Gastrocnemius medialis (tissue), 4 donors: ENCODE results near the gene SDHA. TPM values are rescaled to one million over a fixed set of nuclear protein-coding genes. Genes with fewer than 3 reads are reported as not detected.

ENCODE experiments used
- ATAC-seq, 2 donors: fragments of 150-250 bp; one replicate each; pipeline ENCODE4 v1.9.1; 2016
- DNase-seq, 2 donors: peaks; one replicate each; pipeline ENCODE4 v3.0.0-alpha.2; 2019
- H3K27ac ChIP-seq, 4 donors: fragments of 200-600 bp; sonication (generic); 1 replicate in 1 of 4; 2 replicates in 3 of 4; pipeline ENCODE4 v1.5.1; 2016 to 2018; ENCODE audit warnings: mild to moderate bottlenecking in 2 of 4, moderate library complexity in 1 of 4
- H3K27me3 ChIP-seq, 3 donors: fragments of 200-600 bp; sonication (generic) in 2 of 3; 1 replicate in 1 of 3; 2 replicates in 2 of 3; pipeline versions ENCODE4 v1.5.1 to v1.6.0; 2016 to 2019; ENCODE audit warnings: mild to moderate bottlenecking in 1 of 3, moderate library complexity in 1 of 3
- H3K36me3 ChIP-seq, 2 donors: fragments of 200-600 bp; sonication (generic) in 1 of 2; one replicate each; pipeline ENCODE4 v1.5.1; 2017 to 2018
- H3K4me1 ChIP-seq, 2 donors: fragments of 200-600 bp; sonication (generic) in 1 of 2; one replicate each; pipeline ENCODE4 v1.5.1; 2016 to 2017; ENCODE audit warnings: mild to moderate bottlenecking in 2 of 2
- H3K4me3 ChIP-seq, 4 donors: fragments of 200-600 bp; sonication (generic) in 3 of 4; 1 replicate in 1 of 4; 2 replicates in 3 of 4; pipeline ENCODE4 v1.5.1; 2016 to 2019; ENCODE audit warnings: mild to moderate bottlenecking in 2 of 4
- H3K9me3 ChIP-seq, 3 donors: fragments of 200-600 bp; sonication (generic) in 2 of 3; 1 replicate in 1 of 3; 2 replicates in 2 of 3; pipeline ENCODE4 v1.5.1; 2016 to 2019
- CTCF ChIP-seq, 5 experiments: fragments of 450-650 bp in 3 of 5; fragments of 200-600 bp in 2 of 5; sonication (generic) in 2 of 5; IDR thresholded peaks in 4 of 5; conservative IDR thresholded peaks in 1 of 5; 1 replicate in 4 of 5; 2 replicates in 1 of 5; pipeline ENCODE4 v1.5.1; 2016 to 2019; ENCODE audit warnings: antibody characterized with exemption in 5 of 5, mild to moderate bottlenecking in 3 of 5, moderate library complexity in 3 of 5
- POLR2A ChIP-seq, 2 donors: fragments of 450-650 bp; IDR thresholded peaks; one replicate each; pipeline ENCODE4 v1.6.1; 2017; ENCODE audit warnings: antibody characterized with exemption in 2 of 2, mild to moderate bottlenecking in 2 of 2, moderate library complexity in 2 of 2
- in situ Hi-C, 4 donors: fragments of 200-750 bp; cut with MboI; loops; one replicate each; pipeline versions ENCODE4 v1.15.0 to v1.8.0; 2017; ENCODE audit warnings: low sequenced_read_pairs in 4 of 4
- intact Hi-C: fragments of 100-400 bp; cut with DNase I; formaldehyde crosslinking; loops from one replicate; pipeline ENCODE4 v1.15.1; 2023; ENCODE audit warnings: low total_unique reads
- total RNA-seq, 4 donors: library from RNA; depleted of rRNA; stranded (reverse); fragments of >200 nt; gene quantifications; one replicate each; pipeline versions ENCODE4 v1.1.0 to v1.2.3, GENCODE V29; 2016

SDHA gene
- total RNA-seq, 4 donors from 2014 or later = 146 to 277 (median 207) TPM

- H3K36me3 ChIP-seq = peaks cover 0 to 15% of the 10 kb centered on the region in 2 donors
- ATAC-seq = no peak
- TF ChIP-seq POLR2A (IDR thresholded peaks at IDR 0.05) (no peak), CTCF (IDR thresholded peaks at IDR 0.05 in 4 of 5, conservative IDR thresholded peaks at IDR 0.05 in 1 of 5) (no peak)
- intact Hi-C loops (no loop called here), in situ Hi-C loops (no loop called here)
- no peak overlapping the region for H3K4me3 ChIP-seq
- H3K4me1 ChIP-seq = peaks cover 25 to 45% of the 10 kb centered on the region in 2 donors
- no peak for DNase-seq
- H3K9me3 ChIP-seq = no peaks in the 10 kb centered on the region
- no peak overlapping the region for H3K27ac ChIP-seq
- H3K27me3 ChIP-seq = no peaks in the 10 kb centered on the region
Observed at GRCh38 chr5:199197-199949, 18.7 kb upstream of the SDHA start.

GRCh38 chr5:199950-200645 is 18.0 kb upstream of the SDHA start:
- H3K27ac ChIP-seq = no peak overlapping the region
- H3K4me3 ChIP-seq = no peak overlapping the region
- no peak for TF ChIP-seq POLR2A (IDR thresholded peaks at IDR 0.05)
- TF ChIP-seq CTCF (IDR thresholded peaks at IDR 0.05 in 4 of 5, conservative IDR thresholded peaks at IDR 0.05 in 1 of 5) = no peak
- in situ Hi-C loops = no loop called here
- no peaks in the 10 kb centered on the region for H3K9me3 ChIP-seq
- no peak for DNase-seq
- H3K36me3 ChIP-seq = peaks cover 0 to 22% of the 10 kb centered on the region in 2 donors
- H3K4me1 ChIP-seq = peaks cover 18 to 38% of the 10 kb centered on the region in 2 donors
- no peaks in the 10 kb centered on the region for H3K27me3 ChIP-seq
- intact Hi-C loops = no loop called here
- no peak for ATAC-seq

GRCh38 chr5:200985-201384 is 17.1 kb upstream of the SDHA start:
- in situ Hi-C loops (no loop called here), intact Hi-C loops (no loop called here)
- Histone ChIP-seq H3K36me3 (peaks cover 0 to 28% of the 10 kb centered on the region in 2 donors), H3K27ac (no peak overlapping the region), H3K4me3 (no peak overlapping the region), H3K27me3 (no peaks in the 10 kb centered on the region), H3K9me3 (no peaks in the 10 kb centered on the region), H3K4me1 (peaks cover 12 to 38% of the 10 kb centered on the region in 2 donors)
- DNase-seq = no peak
- TF ChIP-seq CTCF (IDR thresholded peaks at IDR 0.05 in 4 of 5, conservative IDR thresholded peaks at IDR 0.05 in 1 of 5) (no peak), POLR2A (IDR thresholded peaks at IDR 0.05) (no peak)
- no peak for ATAC-seq

- Histone ChIP-seq H3K27me3 (no peaks in the 10 kb centered on the region), H3K9me3 (no peaks in the 10 kb centered on the region), H3K36me3 (peaks cover 0 to 28% of the 10 kb centered on the region in 2 donors), H3K27ac (no peak overlapping the region), H3K4me1 (peaks cover 16 to 40% of the 10 kb centered on the region in 2 donors), H3K4me3 (no peak overlapping the region)
- in situ Hi-C loops = no loop called here
- DNase-seq (no peak), ATAC-seq (no peak)
- intact Hi-C loops = no loop called here
- TF ChIP-seq CTCF (IDR thresholded peaks at IDR 0.05 in 4 of 5, conservative IDR thresholded peaks at IDR 0.05 in 1 of 5) (no peak), POLR2A (IDR thresholded peaks at IDR 0.05) (no peak)
Observed at GRCh38 chr5:201672-202071, 16.4 kb upstream of the SDHA start.
